DND-41 (cell line): ENCODE measurements around the gene TOX2.

ENCODE experiments used
- ATAC-seq: fragments of 200-7000 bp; cut with Tn5 transposase; 3 replicates; pipeline ENCODE4 v1.9.1; 2021; ENCODE audit warnings: low read depth; ENCODE audit not compliant: insufficient read depth
- DNase-seq: peaks from one replicate; pipeline ENCODE4 v3.0.0-alpha.2; 2020
- H2AFZ ChIP-seq: 2 replicates; pipeline ENCODE4 v1.6.0; 2012; ENCODE audit warnings: low read depth, low read length
- H3K27ac ChIP-seq: 2 replicates; pipeline ENCODE4 v1.5.1; 2012; ENCODE audit warnings: low read length, inconsistent platforms
- H3K27me3 ChIP-seq: fragments of 200-600 bp; sonication (generic); 2 replicates; pipeline ENCODE4 v1.6.0; 2012; ENCODE audit warnings: low read length, mild to moderate bottlenecking, inconsistent platforms; ENCODE audit not compliant: insufficient read depth, poor library complexity
- H3K36me3 ChIP-seq: 2 replicates; pipeline ENCODE4 v1.5.1; 2012; ENCODE audit warnings: low read length, inconsistent platforms; ENCODE audit not compliant: insufficient read depth
- H3K4me1 ChIP-seq: 2 replicates; pipeline ENCODE4 v1.5.1; 2012; ENCODE audit warnings: mild to moderate bottlenecking, low read length; ENCODE audit not compliant: insufficient read depth
- H3K4me2 ChIP-seq: 2 replicates; pipeline ENCODE4 v1.6.0; 2012; ENCODE audit warnings: mild to moderate bottlenecking, moderate library complexity, low read length, inconsistent platforms; ENCODE audit not compliant: insufficient read depth
- H3K4me3 ChIP-seq, 2 experiments: fragments of 200-600 bp in 1 of 2; shearing (Covaris generic) in 1 of 2; 2 replicates each; pipeline ENCODE4 v1.5.1; 2012 to 2016; ENCODE audit warnings: inconsistent platforms in 2 of 2, low read length in 2 of 2, mild to moderate bottlenecking in 2 of 2, low read depth in 1 of 2, moderate library complexity in 1 of 2
- H3K79me2 ChIP-seq: 2 replicates; pipeline ENCODE4 v1.6.0; 2012; ENCODE audit warnings: low read length, inconsistent platforms; ENCODE audit not compliant: insufficient read depth
- H3K9ac ChIP-seq: 2 replicates; pipeline ENCODE4 v1.6.0; 2012; ENCODE audit warnings: low read depth, mild to moderate bottlenecking, inconsistent platforms, low read length, moderate library complexity
- H3K9me3 ChIP-seq: 2 replicates; pipeline ENCODE4 v1.5.1; 2012; ENCODE audit warnings: low read length, moderate library complexity, mild to moderate bottlenecking, inconsistent platforms; ENCODE audit not compliant: insufficient read depth, severe bottlenecking
- H4K20me1 ChIP-seq: 2 replicates; pipeline ENCODE4 v1.6.0; 2012; ENCODE audit warnings: low read length; ENCODE audit not compliant: insufficient read depth
- CTCF ChIP-seq: IDR thresholded peaks from 2 replicates; pipeline ENCODE4 v1.5.1; 2012; ENCODE audit warnings: borderline replicate concordance, low read length, moderate library complexity, mild to moderate bottlenecking; ENCODE audit not compliant: poor library complexity, severe bottlenecking; ENCODE audit errors: extremely low read depth
- EZH2 ChIP-seq: IDR thresholded peaks from 3 replicates; pipeline ENCODE4 v1.6.1; 2012; ENCODE audit warnings: borderline replicate concordance, low read depth, mild to moderate bottlenecking, moderate library complexity, low read length, inconsistent platforms; ENCODE audit not compliant: severe bottlenecking

Gene TOX2

DNA sequence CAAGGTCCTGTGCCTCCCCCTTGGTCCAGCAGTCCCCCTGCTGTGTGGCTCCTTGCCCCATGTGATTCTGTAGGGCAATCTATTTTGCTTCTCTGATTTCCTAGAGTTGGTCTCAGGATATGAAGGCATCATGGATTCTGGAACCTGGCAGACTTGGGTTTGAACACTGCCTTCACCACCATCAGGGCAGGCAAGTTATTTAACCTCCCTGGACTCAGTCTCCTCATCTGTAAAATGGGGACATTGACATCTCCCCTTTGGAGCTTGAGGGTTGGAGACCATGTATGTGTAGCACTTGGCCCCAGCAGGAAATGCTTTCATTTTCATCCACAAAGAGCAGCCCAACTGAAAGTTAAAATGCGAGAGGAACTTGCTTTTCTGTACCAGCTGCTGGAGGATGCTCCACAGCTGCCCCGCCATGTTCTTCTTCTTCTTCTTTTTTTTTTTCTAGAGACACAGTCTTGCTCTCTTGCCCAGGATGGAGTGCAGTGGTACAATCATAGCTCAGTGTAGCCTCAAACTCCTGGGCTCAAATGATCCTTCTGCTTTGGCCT, 6.7 kb downstream of the TOX2 start:
- Histone ChIP-seq H3K79me2 (no peaks in the 10 kb centered on the region), H3K27me3 (peaks cover 16% of the 10 kb centered on the region), H3K9me3 (no peaks in the 10 kb centered on the region), H4K20me1 (0 out of 2 replicates have a peak, but pooled peaks cover 5% of the 10 kb centered on the region), H3K9ac (no peak overlapping the region), H3K36me3 (no peaks in the 10 kb centered on the region), H3K27ac (no peak overlapping the region), H3K4me1 (peaks cover 2% of the 10 kb centered on the region; the same call in 1 of the 2 replicates), H3K4me2 (no peak overlapping the region), H2AFZ (no peak overlapping the region), H3K4me3 (no peak overlapping the region)
- DNase-seq (no peak), ATAC-seq (peak; percentile 52)
- TF ChIP-seq EZH2 (no peak), CTCF (no peak)

DNA sequence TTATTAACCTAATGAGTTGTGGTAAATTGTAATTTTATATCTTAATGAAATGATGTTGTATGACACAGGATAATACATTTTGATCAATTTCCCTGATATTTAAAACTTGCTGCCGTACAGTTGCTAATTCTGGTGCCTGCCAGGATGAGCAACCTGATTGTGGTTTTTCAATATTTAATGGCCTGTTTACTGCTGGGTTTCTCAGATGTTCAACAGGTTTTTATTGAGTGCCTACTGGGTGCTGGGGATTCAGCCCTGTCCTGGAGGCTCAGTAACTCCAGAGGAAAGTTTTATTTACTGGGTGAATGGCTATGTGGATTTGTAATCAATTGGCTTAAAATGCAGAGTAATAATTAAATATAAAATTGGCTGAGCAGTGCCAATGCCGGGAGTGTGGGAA, 8.0 kb downstream of the TOX2 start:
- H2AFZ ChIP-seq, result no peak overlapping the region
- no peak overlapping the region for H3K4me3 ChIP-seq
- no peaks in the 10 kb centered on the region for H3K36me3 ChIP-seq
- no peak for DNase-seq
- 0 out of 2 replicates have a peak, but pooled peaks cover 5% of the 10 kb centered on the region for H4K20me1 ChIP-seq
- peaks cover 16% of the 10 kb centered on the region for H3K27me3 ChIP-seq
- H3K27ac ChIP-seq, result no peak overlapping the region
- no peak overlapping the region for H3K4me2 ChIP-seq
- TF ChIP-seq CTCF, result no peak
- TF ChIP-seq EZH2, result no peak
- peaks cover 3% of the 10 kb centered on the region; the same call in 1 of the 2 replicates for H3K4me1 ChIP-seq
- no peaks in the 10 kb centered on the region for H3K9me3 ChIP-seq
- H3K9ac ChIP-seq, result no peak overlapping the region
- no peaks in the 10 kb centered on the region for H3K79me2 ChIP-seq
- no peak for ATAC-seq

GRCh38 chr20:43923322-43923721, 8.7 kb downstream of the TOX2 start:
- TF ChIP-seq EZH2 (no peak), CTCF (no peak)
- Histone ChIP-seq H3K4me3 (no peak overlapping the region), H3K36me3 (no peaks in the 10 kb centered on the region), H3K27ac (no peak overlapping the region), H4K20me1 (0 out of 2 replicates have a peak, but pooled peaks cover 5% of the 10 kb centered on the region), H3K4me1 (peaks cover 3% of the 10 kb centered on the region; the same call in 1 of the 2 replicates), H2AFZ (no peak overlapping the region), H3K4me2 (no peak overlapping the region), H3K9ac (no peak overlapping the region), H3K27me3 (peaks cover 16% of the 10 kb centered on the region), H3K79me2 (no peaks in the 10 kb centered on the region), H3K9me3 (no peaks in the 10 kb centered on the region)
- DNase-seq (no peak), ATAC-seq (no peak)

DNA sequence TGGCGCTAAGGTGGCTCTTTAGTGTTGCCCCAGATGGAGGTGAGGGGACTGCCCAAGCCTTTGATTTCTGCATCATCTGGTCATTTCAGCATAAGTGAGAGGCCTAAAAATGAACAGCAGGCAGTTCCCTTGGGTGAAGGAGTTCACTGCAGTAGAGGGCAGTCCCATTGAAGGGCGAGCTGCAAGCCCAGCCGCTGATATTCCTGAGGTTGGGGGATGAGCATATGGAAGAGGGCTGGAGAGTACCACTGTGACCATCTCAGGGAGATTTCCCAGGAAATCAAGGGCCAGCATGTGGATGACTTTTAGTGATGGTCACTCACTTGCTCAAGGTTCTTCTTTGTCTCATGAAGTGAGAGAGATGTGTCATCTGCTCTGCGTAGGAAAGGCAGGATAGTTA, 9.3 kb downstream of the TOX2 start:
- no peak for ATAC-seq
- H3K4me3 ChIP-seq, result no peak overlapping the region
- no peaks in the 10 kb centered on the region for H3K79me2 ChIP-seq

More for the DNA sequence above, 9.3 kb downstream of the TOX2 start:
- H4K20me1 ChIP-seq, result 0 out of 2 replicates have a peak, but pooled peaks cover 8% of the 10 kb centered on the region
- H2AFZ ChIP-seq, result no peak overlapping the region
- no peak overlapping the region for H3K4me2 ChIP-seq
- no peaks in the 10 kb centered on the region for H3K9me3 ChIP-seq
- no peak for DNase-seq
- H3K27ac ChIP-seq, result no peak overlapping the region
- H3K9ac ChIP-seq, result no peak overlapping the region
- H3K4me1 ChIP-seq, result peaks cover 3% of the 10 kb centered on the region; the same call in 1 of the 2 replicates
- H3K36me3 ChIP-seq, result no peaks in the 10 kb centered on the region
- peaks cover 18% of the 10 kb centered on the region for H3K27me3 ChIP-seq
- TF ChIP-seq CTCF (no peak), EZH2 (no peak)
